Measurements from ENCODE around the gene FAM50B.
A peak's percentile ranks its signal among the peaks of the same experiment; 100 is the strongest.

The FAM50B gene

DNA sequence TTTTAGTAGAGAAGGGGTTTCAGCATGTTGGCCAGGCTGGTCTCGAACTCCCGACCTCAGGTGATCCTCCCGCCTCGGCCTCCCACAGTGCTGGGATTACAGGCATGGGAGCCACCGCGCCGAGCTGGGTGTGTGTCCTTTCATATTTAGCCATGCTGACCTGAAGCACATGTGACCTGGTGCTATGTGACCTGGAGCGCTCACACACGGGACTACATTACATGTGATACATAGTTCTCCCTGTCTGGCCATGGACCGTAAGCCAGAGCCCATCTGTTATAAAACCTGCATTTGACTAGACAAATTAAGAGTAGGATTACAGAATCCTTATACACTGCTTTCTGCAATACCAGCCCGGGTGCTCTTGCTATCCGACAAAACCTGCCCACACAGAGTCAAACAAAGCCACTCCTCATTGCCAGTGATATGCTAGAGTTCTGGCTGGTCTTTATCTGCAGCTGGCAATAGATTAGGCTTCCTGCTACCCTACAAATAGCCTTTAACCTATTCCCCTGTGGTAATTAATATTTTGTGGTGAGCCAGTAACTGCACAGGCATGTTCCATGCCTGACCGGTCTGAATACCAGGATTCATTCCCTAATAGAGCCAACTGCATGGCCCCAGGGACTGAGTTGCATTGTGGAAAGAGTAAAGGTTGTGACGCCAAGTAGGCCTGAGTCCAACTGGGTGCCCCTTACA, 26.3 kb upstream of the FAM50B start:
- DNase-seq, result peak; percentile 49

- no peak for DNase-seq
Observed at GRCh38 chr6:3823671-3824070, 25.5 kb upstream of the FAM50B start.

- no peak for DNase-seq
Observed at GRCh38 chr6:3825331-3825831, 23.8 kb upstream of the FAM50B start.

DNA sequence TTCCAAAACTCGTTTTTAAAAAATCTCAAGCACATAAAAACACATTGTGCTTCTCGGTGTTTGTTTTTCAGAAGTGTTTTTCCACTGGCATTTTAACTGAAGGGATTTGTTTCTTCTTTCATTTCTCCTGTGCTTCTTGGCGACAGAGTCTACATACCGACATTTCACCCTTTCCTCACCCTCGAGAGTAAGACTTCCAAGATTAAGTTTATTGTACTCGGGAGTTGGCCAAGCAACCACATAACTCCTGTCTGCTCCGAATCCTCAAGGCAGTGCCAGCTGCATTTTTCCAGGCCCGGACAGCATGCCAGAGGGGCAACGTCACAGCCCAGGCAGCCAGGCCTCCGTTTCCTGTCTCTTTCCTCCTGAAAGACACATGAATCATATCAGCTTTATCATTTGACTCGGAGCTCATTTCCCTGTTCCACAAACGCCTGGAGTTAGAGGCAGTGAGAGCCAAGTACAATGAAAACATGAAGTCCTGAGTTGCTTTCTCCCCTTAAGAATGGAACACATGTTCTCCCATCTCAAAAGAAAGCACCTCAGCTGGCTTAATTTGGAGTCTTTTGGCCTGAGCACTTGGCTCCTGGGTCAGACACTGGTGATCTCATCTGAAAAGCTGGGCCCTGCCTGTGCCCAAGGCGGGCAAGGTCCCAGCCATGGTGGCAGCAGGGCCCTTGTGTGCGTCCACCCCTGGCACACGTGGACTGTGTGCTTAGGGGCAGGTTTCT, 23.2 kb upstream of the FAM50B start:
- DNase-seq, result no peak

DNA sequence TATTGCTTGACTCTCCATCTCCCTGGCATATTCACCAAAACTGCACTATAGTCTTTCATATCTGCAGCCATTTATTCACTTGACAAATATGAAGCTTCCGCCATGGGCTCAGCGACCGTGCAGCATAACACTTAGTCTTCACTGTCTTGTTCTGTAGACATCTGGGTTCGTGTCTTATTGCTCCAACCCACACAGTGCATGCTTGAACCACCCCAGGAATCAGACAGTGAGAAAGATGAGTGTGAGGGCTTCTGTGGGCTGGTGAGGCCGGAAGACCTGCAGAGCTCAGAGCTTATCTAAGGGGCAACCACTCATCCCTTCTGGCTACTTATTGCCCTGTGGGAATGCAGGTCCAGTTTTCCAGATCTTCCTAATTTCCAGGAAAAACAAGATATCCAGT, 19.9 kb upstream of the FAM50B start:
- no peak for DNase-seq

- DNase-seq, result no peak
Observed at GRCh38 chr6:3830806-3831205, 18.4 kb upstream of the FAM50B start.

DNA sequence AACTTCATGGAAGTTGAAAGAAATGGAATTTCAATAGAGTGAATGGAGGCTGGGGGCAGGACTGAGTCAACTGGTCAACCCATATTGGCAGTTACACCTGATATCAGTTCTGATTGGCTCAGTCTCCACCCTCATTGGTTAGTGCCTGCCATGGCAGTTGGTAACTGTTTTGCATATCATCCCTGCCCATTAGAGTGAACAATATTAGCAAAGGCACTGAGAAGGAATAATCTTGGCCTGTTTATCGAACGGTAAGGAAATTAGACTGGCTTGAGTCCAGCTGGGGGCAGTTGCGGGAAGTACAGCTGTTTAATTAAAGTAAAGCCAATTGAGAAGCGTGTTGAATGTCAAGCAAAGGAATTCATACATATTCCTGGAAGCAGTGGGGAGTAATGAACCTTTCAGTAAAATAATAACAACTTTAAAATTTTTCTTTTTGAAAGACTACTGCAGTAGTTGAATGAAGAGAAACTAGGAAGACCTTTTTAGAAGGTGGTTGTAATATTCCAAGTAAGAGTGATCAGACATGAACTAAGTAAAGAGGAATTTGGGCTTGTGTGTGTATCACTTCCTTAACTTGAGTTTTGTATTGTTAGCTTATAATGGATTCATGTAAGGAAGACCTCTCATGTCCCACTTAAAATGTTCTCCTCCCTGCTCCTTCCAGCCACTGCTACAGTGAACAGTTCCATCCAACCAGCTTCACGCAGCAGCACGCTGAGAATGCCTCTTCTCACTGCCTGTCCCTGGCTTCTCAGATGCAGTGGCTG, 17.2 kb upstream of the FAM50B start:
- DNase-seq, result no peak

DNA sequence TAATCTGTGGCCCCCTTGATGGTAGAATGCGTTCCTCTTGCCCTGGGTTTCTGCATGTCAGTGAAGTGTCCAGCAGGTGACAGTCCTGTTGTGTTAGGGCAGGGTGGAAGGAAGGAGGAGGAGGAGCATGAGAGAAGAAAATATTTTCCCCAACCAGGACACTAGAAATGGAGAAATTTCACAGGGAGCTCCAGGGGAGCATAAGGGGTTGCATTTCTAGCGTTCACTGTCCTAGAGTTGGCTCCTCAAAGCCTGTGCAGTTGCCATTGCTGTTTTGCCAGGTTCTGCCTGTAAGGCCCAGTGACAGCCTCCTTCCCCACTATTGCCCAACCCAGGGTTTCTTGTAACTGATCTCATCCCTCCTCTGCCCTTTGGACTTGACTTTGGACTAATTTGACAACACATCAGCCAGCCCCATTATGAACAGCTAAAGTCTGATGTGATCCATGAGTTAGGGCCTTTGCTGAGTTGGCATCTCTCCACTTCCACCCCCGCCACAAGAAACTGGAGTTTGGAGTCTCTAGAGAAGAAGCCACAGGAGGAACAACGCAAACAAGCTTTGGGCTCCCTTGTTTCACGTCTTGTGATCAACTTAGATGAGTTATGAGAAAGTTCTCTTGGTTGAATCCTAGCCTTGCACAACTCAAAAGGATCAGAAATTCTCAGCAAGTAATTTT, 14.0 kb upstream of the FAM50B start:
- DNase-seq, result no peak

DNA sequence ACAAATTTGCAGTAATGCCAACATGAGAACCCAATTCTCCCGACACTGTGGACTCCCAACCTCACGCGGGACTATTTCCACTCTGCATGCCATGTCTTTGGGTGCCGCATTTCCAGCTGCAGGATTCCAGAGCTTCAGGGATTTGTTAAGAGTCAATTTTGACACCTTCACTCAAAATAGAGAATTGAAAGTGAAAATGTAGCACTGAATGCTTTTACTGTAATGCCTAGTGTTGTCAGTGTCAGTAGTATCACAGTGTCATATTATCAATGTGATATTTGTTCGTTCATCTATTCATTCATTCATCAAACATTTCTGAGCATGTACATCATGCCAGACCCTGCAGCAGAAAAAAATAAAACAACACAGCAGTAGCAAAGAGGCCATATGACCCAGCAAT, 13.4 kb upstream of the FAM50B start:
- DNase-seq, result no peak

DNA sequence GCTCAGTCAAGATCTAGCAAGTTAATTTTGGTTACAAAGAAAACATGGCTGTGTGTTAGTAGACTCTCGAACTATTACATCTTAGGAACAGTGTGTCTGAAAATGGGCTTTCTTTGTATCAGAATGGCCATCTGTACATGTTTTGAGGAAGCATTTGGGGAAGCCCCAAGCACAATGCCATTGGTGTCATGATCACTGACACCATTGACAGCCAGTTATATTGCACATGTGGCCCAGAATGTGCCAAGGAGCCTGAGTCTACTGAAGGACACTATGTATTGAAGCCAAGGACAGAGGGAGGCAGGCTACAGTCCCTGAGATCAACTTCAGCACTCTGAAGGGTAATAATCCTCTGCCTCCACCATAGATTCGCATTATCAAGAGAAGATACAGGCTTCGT, 12.6 kb upstream of the FAM50B start:
- no peak for DNase-seq

- no peak for DNase-seq
Observed at GRCh38 chr6:3837781-3838180, 11.4 kb upstream of the FAM50B start.

- no peak for DNase-seq
Observed at GRCh38 chr6:3838992-3839867, 9.9 kb upstream of the FAM50B start.

DNA sequence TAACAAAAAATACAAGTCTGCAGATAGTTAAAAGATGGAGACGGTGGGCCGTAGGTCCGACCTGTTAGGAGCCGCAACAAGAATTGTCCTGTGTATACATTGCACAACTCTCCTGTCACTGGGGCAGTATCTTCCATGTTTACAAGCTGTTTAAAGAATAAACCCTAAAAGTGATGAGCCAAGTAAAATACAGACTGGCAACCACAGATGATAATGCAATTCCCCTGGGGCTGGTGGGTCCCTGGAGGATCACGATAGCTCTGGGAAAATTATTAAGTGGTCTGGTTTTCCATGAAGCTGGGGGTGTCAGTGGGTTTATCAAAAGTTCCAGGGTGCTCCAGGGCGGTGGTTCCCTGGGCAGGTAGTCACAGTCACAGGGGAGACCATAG, 8.1 kb upstream of the FAM50B start:
- DNase-seq, result no peak

- DNase-seq, result no peak
Observed at GRCh38 chr6:3841711-3842565, 7.2 kb upstream of the FAM50B start.

DNA sequence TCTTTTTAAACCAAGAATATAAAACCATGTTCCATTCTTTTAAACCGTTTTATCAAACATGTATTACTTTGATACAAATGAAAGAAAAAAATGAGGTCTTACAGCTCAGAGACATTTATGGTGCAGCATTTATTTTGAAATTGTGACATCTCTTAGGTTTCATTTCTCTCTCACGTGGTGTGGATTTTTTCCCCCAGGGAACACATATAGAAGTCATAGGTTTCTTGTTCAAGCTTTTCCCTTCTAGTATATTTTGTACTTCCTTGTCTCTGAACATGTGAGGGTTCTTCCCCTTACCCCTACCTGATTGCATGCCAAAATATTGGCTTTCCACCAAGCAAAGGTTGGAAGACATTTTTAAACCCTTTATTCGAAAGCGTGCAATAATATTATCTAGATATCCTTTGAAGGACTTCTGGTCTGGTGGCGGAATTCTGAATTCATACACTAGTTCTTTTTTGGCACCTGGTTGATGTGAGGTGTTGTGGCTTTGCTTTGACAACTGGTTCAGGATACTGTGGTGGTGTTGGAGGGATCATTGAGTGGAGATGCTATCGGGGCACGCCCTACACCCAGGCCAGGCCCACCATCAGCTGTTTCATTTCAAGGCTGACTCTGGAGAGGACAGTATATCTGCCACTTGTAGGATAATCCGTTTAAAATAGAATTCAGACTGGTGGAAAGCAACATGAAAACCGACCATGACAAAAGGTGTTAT, 5.6 kb upstream of the FAM50B start:
- no peak for DNase-seq

DNA sequence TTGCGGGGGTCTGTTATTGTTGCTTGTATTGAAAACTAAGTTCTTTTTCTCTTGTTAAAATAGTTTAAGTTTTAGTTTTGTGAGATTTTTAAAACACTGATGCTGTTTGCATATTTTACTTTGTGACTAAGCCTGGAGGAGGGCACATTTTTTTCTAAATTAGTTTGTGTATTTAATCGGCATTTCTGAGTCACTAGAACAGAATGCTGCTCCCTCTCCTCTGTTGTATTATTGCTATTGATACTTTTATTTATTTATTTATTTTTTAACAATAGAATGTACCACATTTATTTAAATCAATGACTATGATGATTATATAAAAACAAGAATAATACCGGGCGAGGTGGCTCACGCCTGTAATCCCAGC, 5.1 kb upstream of the FAM50B start:
- no peak for DNase-seq

- no peak for DNase-seq
Observed at GRCh38 chr6:3847521-3847920, 1.7 kb upstream of the FAM50B start.

GRCh38 chr6:3848380-3848779, 793 bp upstream of the FAM50B start:
- no peak for DNase-seq

DNA sequence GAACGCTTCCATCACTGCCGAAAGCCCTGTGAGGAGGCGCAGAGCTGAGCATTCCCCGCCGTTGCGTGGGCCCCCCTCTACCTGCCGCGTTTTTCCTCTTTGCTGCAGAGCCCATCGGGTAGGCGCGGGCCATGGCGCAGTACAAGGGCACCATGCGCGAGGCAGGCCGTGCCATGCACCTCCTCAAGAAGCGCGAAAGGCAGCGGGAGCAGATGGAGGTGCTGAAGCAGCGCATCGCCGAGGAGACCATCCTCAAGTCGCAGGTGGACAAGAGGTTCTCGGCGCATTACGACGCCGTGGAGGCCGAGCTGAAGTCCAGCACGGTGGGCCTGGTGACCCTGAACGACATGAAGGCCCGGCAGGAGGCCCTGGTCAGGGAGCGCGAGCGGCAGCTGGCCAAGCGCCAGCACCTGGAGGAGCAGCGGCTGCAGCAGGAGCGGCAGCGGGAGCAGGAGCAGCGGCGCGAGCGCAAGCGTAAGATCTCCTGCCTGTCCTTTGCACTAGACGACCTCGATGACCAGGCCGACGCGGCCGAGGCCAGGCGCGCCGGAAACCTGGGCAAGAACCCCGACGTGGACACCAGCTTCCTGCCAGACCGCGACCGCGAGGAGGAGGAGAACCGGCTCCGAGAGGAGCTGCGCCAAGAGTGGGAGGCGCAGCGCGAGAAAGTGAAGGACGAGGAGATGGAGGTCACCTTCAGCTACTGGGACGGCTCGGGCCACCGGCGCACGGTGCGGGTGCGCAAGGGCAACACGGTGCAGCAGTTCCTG, 693 bp downstream of the FAM50B start:
- DNase-seq, result peak; percentile 32
